ENCODE measurements around the gene BAZ2A.

BAZ2A gene

DNA sequence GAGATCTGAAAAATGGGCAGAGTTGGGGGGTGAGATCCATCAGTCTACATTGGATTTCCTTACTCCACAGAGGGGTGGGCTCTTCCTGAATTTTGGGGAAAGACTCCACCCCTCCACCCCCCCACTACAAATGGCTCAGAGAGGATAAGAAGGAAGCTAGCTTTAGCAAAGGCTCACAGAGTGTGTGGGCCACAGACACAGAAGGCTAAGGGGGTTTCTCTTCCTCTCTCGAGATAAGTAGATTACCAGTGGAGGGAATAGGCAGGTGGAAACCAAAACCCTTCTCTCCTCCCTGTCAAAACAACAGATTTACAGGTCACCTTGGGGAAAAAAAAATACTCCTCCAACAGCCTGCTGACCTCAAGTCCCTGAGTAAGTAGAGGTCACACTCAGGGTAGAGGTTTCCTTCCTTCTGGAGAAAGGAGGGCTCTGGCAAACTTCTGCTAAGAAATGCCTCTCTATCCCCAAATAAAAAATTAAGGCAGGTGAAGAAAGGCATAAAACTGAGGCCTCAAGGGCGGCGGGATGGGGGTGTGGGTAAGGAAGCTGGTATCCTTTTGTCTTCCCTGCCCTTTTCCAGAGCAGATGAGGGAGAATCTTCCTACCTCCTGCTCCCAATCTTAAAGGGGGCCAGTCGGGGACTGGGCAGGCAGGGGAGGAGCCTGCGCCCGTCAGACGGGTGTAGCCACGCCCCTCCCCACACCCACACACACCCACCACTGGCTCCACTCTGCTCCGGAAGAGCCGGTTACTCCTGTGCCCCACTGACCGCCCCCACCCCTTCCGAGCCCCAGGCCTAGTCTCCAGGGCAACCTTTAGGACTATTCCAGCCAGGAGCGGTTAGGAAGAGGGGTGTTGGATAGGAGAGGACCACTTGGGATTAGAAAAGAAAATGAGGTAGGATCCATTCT, 1.9 kb upstream of the BAZ2A start:
- TF ChIP-seq, protein P1, sequence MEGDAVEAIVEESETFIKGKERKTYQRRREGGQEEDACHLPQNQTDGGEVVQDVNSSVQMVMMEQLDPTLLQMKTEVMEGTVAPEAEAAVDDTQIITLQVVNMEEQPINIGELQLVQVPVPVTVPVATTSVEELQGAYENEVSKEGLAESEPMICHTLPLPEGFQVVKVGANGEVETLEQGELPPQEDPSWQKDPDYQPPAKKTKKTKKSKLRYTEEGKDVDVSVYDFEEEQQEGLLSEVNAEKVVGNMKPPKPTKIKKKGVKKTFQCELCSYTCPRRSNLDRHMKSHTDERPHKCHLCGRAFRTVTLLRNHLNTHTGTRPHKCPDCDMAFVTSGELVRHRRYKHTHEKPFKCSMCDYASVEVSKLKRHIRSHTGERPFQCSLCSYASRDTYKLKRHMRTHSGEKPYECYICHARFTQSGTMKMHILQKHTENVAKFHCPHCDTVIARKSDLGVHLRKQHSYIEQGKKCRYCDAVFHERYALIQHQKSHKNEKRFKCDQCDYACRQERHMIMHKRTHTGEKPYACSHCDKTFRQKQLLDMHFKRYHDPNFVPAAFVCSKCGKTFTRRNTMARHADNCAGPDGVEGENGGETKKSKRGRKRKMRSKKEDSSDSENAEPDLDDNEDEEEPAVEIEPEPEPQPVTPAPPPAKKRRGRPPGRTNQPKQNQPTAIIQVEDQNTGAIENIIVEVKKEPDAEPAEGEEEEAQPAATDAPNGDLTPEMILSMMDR (IDR thresholded peaks at IDR 0.05; ENCODE audit: low read depth, low read length, missing control alignments) = no peak
- no peak for DNase-seq (ENCODE audit: low read depth)
- in situ Hi-C loops (cut with HindIII; ENCODE audit: low sequenced_read_pairs) = no loop called here
- H3K4me3 ChIP-seq (ENCODE audit: low read depth, low read length) = peak overlapping the region; percentile 11

GRCh38 chr12:56629459-56630179, 507 bp downstream of the BAZ2A start:
- H3K4me3 ChIP-seq (ENCODE audit: low read depth, low read length) = peak overlapping the region; percentile 99
- DNase-seq (ENCODE audit: low read depth) = no peak
- TF ChIP-seq, protein P1 (IDR thresholded peaks at IDR 0.05; ENCODE audit: low read depth, low read length, missing control alignments) = no peak
- in situ Hi-C loops (cut with HindIII; ENCODE audit: low sequenced_read_pairs) = no loop called here

DNA sequence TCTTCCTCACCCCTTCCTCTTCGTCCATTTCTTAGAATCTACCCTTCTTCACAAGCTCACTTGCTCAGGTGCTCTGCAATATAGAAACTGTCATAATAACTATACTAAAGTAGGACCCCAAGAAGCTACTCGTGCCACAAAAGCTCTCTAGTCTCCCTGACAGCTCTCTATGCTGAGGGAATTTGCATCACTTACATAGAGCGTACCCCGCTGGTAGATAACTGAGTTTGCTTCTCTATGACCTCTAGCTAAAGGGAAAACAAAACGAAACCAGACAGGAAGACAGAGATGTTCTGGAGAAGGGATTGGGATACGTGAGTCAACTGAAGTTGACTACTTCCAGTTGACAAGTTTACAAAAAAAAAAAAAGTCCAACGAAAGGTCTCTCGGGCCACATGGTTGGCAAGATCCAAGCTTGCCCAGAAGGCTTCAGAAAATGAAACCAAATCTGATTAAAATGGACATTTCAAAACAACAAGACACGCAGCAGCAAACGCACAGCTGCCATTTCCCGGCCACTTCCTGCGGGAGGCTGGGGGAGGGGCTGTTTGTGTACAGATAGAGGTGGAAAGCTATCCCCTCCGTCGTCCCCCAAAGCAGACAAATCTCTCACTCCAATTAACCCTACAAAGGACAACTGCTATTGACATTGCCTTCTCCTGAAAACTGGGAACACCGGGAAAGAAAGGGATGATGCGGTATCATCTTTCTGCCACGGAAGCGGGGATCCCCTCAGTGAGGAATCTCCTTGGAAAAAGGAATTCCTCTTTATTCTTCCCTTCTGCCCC, 1.3 kb downstream of the BAZ2A start:
- TF ChIP-seq, protein P1 (IDR thresholded peaks at IDR 0.05; ENCODE audit: low read depth, low read length, missing control alignments) = no peak
- no peak for DNase-seq (ENCODE audit: low read depth)
- peak overlapping the region; percentile 99 for H3K4me3 ChIP-seq (ENCODE audit: low read depth, low read length)
- in situ Hi-C loops (cut with HindIII; ENCODE audit: low sequenced_read_pairs) = no loop called here

DNA sequence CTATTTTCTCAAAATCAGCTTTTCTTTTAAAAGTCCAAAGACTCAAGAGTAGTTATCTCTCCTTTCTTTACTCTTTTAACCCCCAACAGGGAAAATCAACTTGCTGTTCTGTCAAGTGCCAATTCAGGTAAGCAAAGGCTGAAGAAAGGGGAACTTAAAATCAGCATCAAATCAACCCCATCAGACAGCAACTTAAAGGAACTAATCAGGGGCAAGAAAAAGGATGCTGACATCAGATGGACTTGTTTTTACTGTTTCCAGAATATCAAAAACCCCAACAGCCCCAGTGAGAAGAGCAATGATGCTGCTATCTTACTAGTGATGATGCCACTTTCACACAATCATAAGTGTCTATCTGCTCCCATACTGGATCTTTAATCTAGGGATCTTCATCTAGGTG, 3.4 kb downstream of the BAZ2A start:
- no peak overlapping the region for H3K4me3 ChIP-seq (ENCODE audit: low read depth, low read length)
- in situ Hi-C loops (cut with HindIII; ENCODE audit: low sequenced_read_pairs) = no loop called here
- DNase-seq (ENCODE audit: low read depth) = no peak
- TF ChIP-seq, protein P1 (IDR thresholded peaks at IDR 0.05; ENCODE audit: low read depth, low read length, missing control alignments) = no peak

GRCh38 chr12:56622535-56622934, 7.6 kb downstream of the BAZ2A start:
- in situ Hi-C loops (cut with HindIII; ENCODE audit: low sequenced_read_pairs) = loop anchor here (5.0 kb wide), 2 partner anchors 40 to 105 kb away; no protein-coding TSS in a partner anchor
- TF ChIP-seq, protein P1 (IDR thresholded peaks at IDR 0.05; ENCODE audit: low read depth, low read length, missing control alignments) = no peak
- DNase-seq (ENCODE audit: low read depth) = no peak
- H3K4me3 ChIP-seq (ENCODE audit: low read depth, low read length) = no peak overlapping the region

DNA sequence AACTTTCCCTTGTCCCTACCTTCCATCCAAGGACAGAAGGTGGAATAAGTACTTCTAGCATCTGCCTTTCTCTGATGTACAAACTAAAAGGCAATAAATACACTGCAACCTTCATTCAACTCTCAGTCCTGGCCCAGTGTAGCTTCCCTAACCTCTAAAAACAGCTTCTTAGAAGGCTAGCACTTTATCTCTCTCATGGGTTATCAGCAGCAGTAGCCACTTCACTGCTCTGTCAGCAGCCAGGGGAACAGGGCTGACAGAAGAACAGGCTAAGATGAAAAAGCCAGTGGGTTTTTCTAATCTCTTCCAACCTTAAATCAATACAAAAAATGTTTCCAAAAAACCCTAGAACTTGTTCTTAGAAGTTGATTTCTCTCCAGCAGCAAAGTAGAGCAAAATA, 13.2 kb downstream of the BAZ2A start:
- DNase-seq (ENCODE audit: low read depth) = no peak
- in situ Hi-C loops (cut with HindIII; ENCODE audit: low sequenced_read_pairs) = no loop called here
- H3K4me3 ChIP-seq (ENCODE audit: low read depth, low read length) = no peak overlapping the region
- TF ChIP-seq, protein P1 (IDR thresholded peaks at IDR 0.05; ENCODE audit: low read depth, low read length, missing control alignments) = no peak

All from astrocyte of the cerebellum (primary cell).